HEK293T (cell line): ENCODE results near the gene SEMA6A.

Experiments
- ARNT ChIP-seq: fragments of 450-650 bp; IDR thresholded peaks from 2 replicates; pipeline ENCODE4 v1.6.1; 2017; ENCODE audit warnings: mild to moderate bottlenecking
- BHLHE40 ChIP-seq: fragments of 450-650 bp; IDR thresholded peaks from 2 replicates; pipeline ENCODE4 v1.6.1; 2016; ENCODE audit warnings: mild to moderate bottlenecking, moderate library complexity, borderline replicate concordance
- CTBP1 ChIP-seq: fragments of 450-650 bp; IDR thresholded peaks from 2 replicates; pipeline ENCODE4 v1.6.1; 2016; ENCODE audit warnings: borderline replicate concordance
- ELF4 ChIP-seq: fragments of 450-650 bp; IDR thresholded peaks from 2 replicates; pipeline ENCODE4 v1.6.1; 2017; ENCODE audit warnings: antibody characterized with exemption
- FOXK2 ChIP-seq: fragments of 450-650 bp; IDR thresholded peaks from 2 replicates; pipeline ENCODE4 v1.6.1; 2016; ENCODE audit warnings: mild to moderate bottlenecking
- FOXM1 ChIP-seq: fragments of 450-650 bp; IDR thresholded peaks from 2 replicates; pipeline ENCODE4 v1.6.1; 2017; ENCODE audit warnings: mild to moderate bottlenecking, borderline replicate concordance
- L3MBTL2 ChIP-seq: fragments of 450-650 bp; conservative IDR thresholded peaks from 2 replicates; pipeline ENCODE4 v1.6.1; 2016; ENCODE audit warnings: mild to moderate bottlenecking
- LEF1 ChIP-seq: fragments of 450-650 bp; IDR thresholded peaks from 2 replicates; pipeline ENCODE4 v1.6.1; 2017; ENCODE audit warnings: mild to moderate bottlenecking, borderline replicate concordance
- SP1 ChIP-seq: fragments of 450-650 bp; IDR thresholded peaks from 2 replicates; pipeline ENCODE4 v1.6.1; 2017
- SUZ12 ChIP-seq: fragments of 450-650 bp; IDR thresholded peaks from 2 replicates; pipeline ENCODE4 v1.6.1; 2016; ENCODE audit warnings: mild to moderate bottlenecking
- TARDBP ChIP-seq: fragments of 450-650 bp; IDR thresholded peaks from 2 replicates; pipeline ENCODE4 v1.6.1; 2016
- ZNF384 ChIP-seq: fragments of 450-650 bp; IDR thresholded peaks from 2 replicates; pipeline ENCODE4 v1.6.1; 2016
- TF ChIP-seq, protein P1 (sequence below): fragments of 450-650 bp; IDR thresholded peaks from 2 replicates; pipeline ENCODE4 v1.6.1; 2016

GRCh38 chr5:116507941-116508655, 66.5 kb downstream of the SEMA6A start:
- TF ChIP-seq FOXM1 (no peak), ZNF384 (no peak), SP1 (no peak), TARDBP (no peak), LEF1 (no peak), SUZ12 (no peak), L3MBTL2 (no peak), CTBP1 (no peak), FOXK2 (no peak), ELF4 (no peak), ARNT (no peak), BHLHE40 (no peak)
- TF ChIP-seq, protein P1, sequence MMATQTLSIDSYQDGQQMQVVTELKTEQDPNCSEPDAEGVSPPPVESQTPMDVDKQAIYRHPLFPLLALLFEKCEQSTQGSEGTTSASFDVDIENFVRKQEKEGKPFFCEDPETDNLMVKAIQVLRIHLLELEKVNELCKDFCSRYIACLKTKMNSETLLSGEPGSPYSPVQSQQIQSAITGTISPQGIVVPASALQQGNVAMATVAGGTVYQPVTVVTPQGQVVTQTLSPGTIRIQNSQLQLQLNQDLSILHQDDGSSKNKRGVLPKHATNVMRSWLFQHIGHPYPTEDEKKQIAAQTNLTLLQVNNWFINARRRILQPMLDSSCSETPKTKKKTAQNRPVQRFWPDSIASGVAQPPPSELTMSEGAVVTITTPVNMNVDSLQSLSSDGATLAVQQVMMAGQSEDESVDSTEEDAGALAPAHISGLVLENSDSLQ, result no peak
